Thymus (tissue), 11 donors: Measurements from ENCODE around the gene KLHL17. TPM values are rescaled to one million over a fixed set of nuclear protein-coding genes. Genes with fewer than 3 reads are reported as not detected.
"Not testable (repeated sequence)": the region's sequence is repeated elsewhere in the genome, so short reads cannot be mapped to it uniquely, and the experiment has no call there.

Experiments
- DNase-seq, 9 donors: peaks; one replicate each; pipeline ENCODE4 v3.0.0-alpha.2; 2013; ENCODE audit warnings: low spot score in 9 of 9, low read depth in 6 of 9, missing footprints in 1 of 9
- H3K27ac ChIP-seq, 2 donors: one replicate each; pipeline ENCODE4 v1.5.1; 2013; ENCODE audit warnings: control low read depth in 1 of 2, low read depth in 1 of 2, low read length in 1 of 2, mild to moderate bottlenecking in 1 of 2, moderate library complexity in 1 of 2
- H3K27me3 ChIP-seq, 2 donors: one replicate each; pipeline ENCODE4 v1.5.1; 2013; ENCODE audit warnings: low read length in 1 of 2; ENCODE audit not compliant: control insufficient read depth in 2 of 2, insufficient read depth in 1 of 2
- H3K36me3 ChIP-seq, 2 donors: one replicate each; pipeline ENCODE4 v1.5.1; 2013; ENCODE audit warnings: low read length in 1 of 2, mild to moderate bottlenecking in 1 of 2, moderate library complexity in 1 of 2; ENCODE audit not compliant: control insufficient read depth in 2 of 2, insufficient read depth in 2 of 2
- H3K4me1 ChIP-seq, 2 donors: one replicate each; pipeline ENCODE4 v1.5.1; 2013; ENCODE audit warnings: low read length in 2 of 2; ENCODE audit not compliant: control insufficient read depth in 2 of 2, insufficient read depth in 2 of 2
- H3K4me3 ChIP-seq, 2 donors: one replicate each; pipeline ENCODE4 v1.5.1; 2013; ENCODE audit warnings: low read length in 2 of 2, control low read depth in 1 of 2, mild to moderate bottlenecking in 1 of 2
- H3K9me3 ChIP-seq, 2 donors: one replicate each; pipeline ENCODE4 v1.5.1; 2013; ENCODE audit warnings: low read length in 1 of 2, mild to moderate bottlenecking in 1 of 2; ENCODE audit not compliant: control insufficient read depth in 2 of 2, insufficient read depth in 1 of 2
- WGBS: extraction: QIAGEN DNeasy Blood & Tissue Kit; methylation state at CpG from one replicate; pipeline ENCODE4 v1.1.7; 2013; 5-methylcytosine and 5-hydroxymethylcytosine counted together
- polyA plus RNA-seq: library from polyadenylated mRNA; stranded (reverse); fragments of 200-250 nt; gene quantifications from one replicate; pipeline ENCODE4 v1.2.3, GENCODE V29; 2013
- total RNA-seq: library from RNA; stranded (reverse); fragments of 120-200 nt; gene quantifications from one replicate; pipeline ENCODE4 v1.2.4, GENCODE V29; 2013
- donor health status: healthy.

Gene KLHL17
- total and polyA plus RNA-seq, 2 donors: 7.4 to 34.5 TPM

DNA sequence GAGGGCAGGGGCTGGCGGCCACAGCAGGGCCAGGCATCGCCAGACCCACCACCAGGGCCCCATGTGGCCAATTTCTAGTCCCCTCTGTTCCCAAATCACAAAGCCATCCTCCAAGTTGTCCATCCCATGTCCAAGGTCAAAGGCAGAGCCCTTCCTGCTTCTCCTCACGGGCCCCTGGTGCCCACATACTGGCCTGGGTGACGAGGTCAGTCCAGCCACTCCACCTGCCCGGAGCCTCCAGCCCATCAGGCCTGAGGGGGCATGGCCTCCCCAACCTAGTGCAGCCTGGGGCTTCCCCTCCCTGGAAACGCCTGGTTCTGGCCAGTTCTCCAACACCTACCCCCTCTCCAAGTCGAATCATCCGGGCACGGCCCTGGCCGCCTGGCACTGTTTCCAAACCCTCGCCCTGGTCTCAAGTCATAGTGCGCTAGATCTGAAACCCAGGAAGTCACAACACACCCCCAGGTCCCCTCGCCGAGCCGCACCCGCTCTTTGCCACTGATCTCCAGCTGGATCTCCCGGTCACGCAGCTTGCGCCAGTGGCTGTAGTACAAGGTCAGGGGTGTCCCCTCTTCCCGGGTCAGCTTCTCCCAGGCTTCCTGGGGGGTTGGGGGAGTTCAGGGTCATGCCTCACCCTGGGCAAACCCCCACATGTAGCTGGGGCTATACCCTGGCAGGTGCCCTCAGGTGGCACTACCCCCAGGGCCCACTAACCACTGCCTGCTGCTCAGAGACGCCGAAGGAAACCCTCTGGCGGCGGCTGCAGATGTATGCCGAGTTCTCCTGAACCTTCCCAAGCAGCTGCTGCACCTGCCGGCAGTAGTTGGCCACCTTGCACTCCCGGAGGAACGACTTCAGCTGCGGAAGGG is 14.5 kb upstream of the KLHL17 start:
- Histone ChIP-seq H3K4me1 (peaks cover 0 to 9% of the 10 kb centered on the region in 2 donors), H3K9me3 (no peaks in the 10 kb centered on the region), H3K27ac (no peak overlapping the region), H3K27me3 (peaks cover 31 to 33% of the 10 kb centered on the region in 2 donors), H3K4me3 (no peak overlapping the region), H3K36me3 (peaks cover 45 to 72% of the 10 kb centered on the region in 2 donors)
- DNase-seq: no peak
- whole genome bisulfite sequencing: 97% methylated on average over 29 of the region's 29 CpGs

GRCh38 chr1:946811-947210 is 13.6 kb upstream of the KLHL17 start:
- Histone ChIP-seq H3K27me3 (peaks cover 22 to 25% of the 10 kb centered on the region in 2 donors), H3K36me3 (peaks cover 51 to 81% of the 10 kb centered on the region in 2 donors)
- H3K4me3 ChIP-seq, DNase-seq, H3K4me1 ChIP-seq, H3K9me3 ChIP-seq, H3K27ac ChIP-seq: not testable (repeated sequence)
- 98% methylated on average over 13 of the region's 13 CpGs for WGBS

DNA sequence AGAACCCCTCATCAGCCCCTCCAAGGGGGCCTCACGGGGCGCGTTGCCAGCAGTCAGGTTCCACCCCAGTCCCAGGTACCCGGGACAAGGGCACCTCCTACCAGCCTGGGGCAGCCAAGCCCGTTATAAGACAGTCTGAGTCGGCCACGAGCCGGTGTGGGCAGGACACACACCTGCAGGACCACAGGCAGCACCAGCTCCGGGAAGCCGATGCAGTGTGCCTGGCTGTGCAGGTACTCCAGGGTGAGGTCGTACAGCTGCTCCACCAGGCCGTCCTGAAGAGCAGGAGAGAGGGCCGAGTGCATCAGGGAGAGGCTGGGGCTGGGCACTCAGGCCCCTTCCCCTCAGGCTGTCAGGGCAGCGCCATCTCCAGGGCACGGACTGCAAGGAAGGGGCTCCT is 12.4 kb upstream of the KLHL17 start:
- Histone ChIP-seq H3K9me3 (no peaks in the 10 kb centered on the region), H3K27ac (no peak overlapping the region), H3K4me3 (no peak overlapping the region), H3K4me1 (peaks cover 0 to under 1% of the 10 kb centered on the region in 2 donors), H3K27me3 (peaks cover 13% of the 10 kb centered on the region in 2 donors), H3K36me3 (peaks cover 58 to 92% of the 10 kb centered on the region in 2 donors)
- WGBS: 95% methylated on average over 15 of the region's 15 CpGs
- no peak for DNase-seq

- no peaks in the 10 kb centered on the region for H3K27me3 ChIP-seq
- H3K9me3 ChIP-seq: no peaks in the 10 kb centered on the region
- H3K27ac ChIP-seq: no peak overlapping the region
- peaks cover 74 to 98% of the 10 kb centered on the region in 2 donors for H3K36me3 ChIP-seq
- no peak for DNase-seq
- 87% methylated on average over 9 of the region's 9 CpGs for WGBS
- H3K4me3 ChIP-seq: no peak overlapping the region
- H3K4me1 ChIP-seq: no peaks in the 10 kb centered on the region
Measured at GRCh38 chr1:950268-950667, 10.1 kb upstream of the KLHL17 start.

DNA sequence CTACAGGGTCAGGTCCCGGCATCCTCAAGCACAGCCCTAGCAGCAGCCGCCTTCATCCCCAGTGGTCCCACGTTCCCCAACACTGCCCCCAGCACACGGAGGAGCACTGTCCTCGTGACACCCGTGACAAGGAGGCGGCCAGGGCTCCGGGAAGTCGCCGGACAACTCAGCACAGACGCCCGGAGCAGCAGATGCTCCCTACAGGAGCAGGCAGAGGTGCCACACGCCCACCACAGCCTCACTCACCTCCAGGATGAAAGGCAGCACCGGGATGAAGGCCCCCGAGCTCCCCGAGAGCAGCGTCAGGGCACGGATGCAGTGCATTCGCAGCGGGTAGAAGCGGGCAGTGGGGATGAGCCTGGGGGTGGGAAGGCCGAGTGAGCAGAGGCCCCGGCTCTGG is 9.5 kb upstream of the KLHL17 start:
- no peaks in the 10 kb centered on the region for H3K9me3 ChIP-seq
- no peaks in the 10 kb centered on the region for H3K4me1 ChIP-seq
- H3K27me3 ChIP-seq: no peaks in the 10 kb centered on the region
- no peak overlapping the region for H3K4me3 ChIP-seq
- 97% methylated on average over 23 of the region's 23 CpGs for WGBS
- H3K36me3 ChIP-seq: peaks cover 79 to 98% of the 10 kb centered on the region in 2 donors
- H3K27ac ChIP-seq: no peak overlapping the region
- DNase-seq: no peak

DNA sequence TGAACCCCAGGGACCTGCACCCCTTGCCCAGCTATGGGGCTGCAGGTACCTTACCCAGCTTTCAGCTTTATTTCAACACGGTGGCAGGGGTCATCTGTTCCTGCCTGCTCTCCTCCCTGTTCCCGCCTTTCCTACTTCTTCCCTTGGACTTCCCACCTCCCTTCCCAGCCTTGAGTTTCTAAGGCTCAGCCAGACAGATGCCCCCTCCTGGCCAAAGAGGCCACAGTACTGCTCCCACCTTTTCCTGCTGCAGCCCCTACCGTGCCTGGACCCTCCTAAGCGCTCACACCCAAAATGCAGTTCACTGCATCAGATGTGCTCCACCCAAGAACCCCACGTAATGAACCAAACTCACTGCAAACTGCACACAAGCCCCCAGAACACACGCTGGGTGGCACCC is 9.0 kb upstream of the KLHL17 start:
- Histone ChIP-seq H3K4me3 (no peak overlapping the region), H3K9me3 (no peaks in the 10 kb centered on the region), H3K36me3 (peaks cover 80 to 93% of the 10 kb centered on the region in 2 donors), H3K27ac (no peak overlapping the region), H3K27me3 (no peaks in the 10 kb centered on the region), H3K4me1 (no peaks in the 10 kb centered on the region)
- WGBS: 97% methylated on average over 6 of the region's 6 CpGs
- no peak for DNase-seq

DNA sequence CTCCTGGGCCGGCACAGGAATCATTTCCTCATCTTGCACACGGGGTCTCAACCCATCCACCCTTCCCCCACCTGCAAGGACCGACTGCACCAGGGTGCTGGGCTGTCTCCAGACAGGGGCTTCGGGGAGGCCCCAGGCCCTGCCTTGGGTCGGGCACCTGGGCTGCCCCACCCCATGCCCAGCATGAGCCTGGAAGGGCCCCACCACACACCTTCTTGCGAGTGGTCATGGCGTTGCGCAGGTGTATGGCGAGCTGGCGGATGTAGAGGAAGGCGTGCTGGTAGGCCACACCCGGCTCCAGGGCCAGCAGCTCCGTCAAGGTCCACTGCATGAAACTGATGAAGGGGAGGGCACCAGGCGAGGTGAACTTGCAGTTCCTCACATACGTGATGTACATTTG is 8.2 kb upstream of the KLHL17 start:
- no peak overlapping the region for H3K4me3 ChIP-seq
- 98% methylated on average over 15 of the region's 15 CpGs for WGBS
- DNase-seq: no peak
- H3K27ac ChIP-seq: no peak overlapping the region
- no peaks in the 10 kb centered on the region for H3K27me3 ChIP-seq
- peaks cover 85 to 86% of the 10 kb centered on the region in 2 donors for H3K36me3 ChIP-seq
- H3K4me1 ChIP-seq: no peaks in the 10 kb centered on the region
- no peaks in the 10 kb centered on the region for H3K9me3 ChIP-seq

DNA sequence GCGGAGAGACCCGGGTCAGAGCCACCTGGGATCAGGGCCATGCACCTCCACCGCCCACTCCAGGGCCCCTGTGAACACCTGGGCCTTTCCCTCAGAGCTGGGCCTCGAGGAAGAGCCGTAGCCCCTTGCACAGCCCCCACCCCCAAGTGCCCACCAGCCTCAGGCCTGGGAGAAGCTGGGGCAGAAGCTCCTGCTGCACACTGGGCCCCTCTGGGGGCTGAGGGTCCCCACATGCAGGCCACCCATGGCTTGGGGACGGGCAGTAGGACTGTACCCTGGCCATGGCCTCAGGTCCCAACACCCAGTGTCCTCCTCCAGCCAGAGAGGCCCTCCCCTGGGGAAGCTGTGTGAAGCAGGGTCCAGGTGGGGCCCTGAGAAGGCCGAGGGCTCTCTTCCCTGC is 7.8 kb upstream of the KLHL17 start:
- H3K4me1 ChIP-seq: peaks cover under 1 to 3% of the 10 kb centered on the region in 2 donors
- H3K4me3 ChIP-seq: no peak overlapping the region
- no peaks in the 10 kb centered on the region for H3K27me3 ChIP-seq
- H3K36me3 ChIP-seq: peaks cover 82% of the 10 kb centered on the region in 2 donors
- H3K9me3 ChIP-seq: no peaks in the 10 kb centered on the region
- 88% methylated on average over 7 of the region's 7 CpGs for WGBS
- no peak overlapping the region for H3K27ac ChIP-seq
- DNase-seq: no peak

DNA sequence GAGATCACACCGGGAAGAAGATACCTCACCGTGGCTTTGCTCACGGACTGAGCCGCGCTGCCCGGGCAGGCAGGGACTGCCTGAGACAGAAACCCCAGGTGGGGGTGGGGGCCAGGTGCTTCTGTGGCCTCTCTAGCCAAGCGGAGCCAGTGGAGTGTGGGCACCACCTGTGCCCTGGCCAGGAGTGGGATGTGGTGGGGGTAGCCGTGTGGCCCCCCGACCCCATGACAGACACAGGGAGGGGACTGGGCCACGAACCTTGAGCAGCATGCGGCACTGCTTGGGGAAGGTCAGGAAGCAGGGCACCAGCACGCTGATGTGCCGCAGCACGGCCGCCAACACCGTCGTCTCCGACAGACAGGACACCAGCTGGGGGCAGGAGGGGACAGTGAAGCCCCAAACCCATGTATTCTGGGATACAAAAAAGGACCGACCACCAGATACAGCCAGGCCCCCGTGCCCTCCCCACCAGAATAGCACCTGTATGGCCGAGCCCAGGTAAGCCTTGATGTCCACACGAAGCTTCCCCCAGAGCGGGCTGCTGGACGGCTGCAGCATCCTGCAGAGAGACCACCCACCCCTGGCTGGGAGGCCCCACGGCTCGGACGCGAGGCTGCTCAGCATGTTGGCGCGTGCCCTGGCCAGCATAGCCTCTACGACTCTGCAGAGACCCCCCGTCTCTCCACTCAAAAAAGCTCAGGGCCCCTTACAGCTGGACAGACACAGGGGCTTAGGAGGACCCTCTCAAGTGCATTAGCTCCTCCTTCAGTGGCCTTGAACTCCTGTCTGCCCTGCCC is 6.7 kb upstream of the KLHL17 start:
- WGBS: 94% methylated on average over 32 of the region's 32 CpGs
- H3K27ac ChIP-seq: no peak overlapping the region
- H3K4me1 ChIP-seq: peaks cover 6 to 7% of the 10 kb centered on the region in 2 donors
- H3K36me3 ChIP-seq: peaks cover 70 to 72% of the 10 kb centered on the region in 2 donors
- H3K4me3 ChIP-seq: no peak overlapping the region
- no peaks in the 10 kb centered on the region for H3K27me3 ChIP-seq
- DNase-seq: no peak
- no peaks in the 10 kb centered on the region for H3K9me3 ChIP-seq
